SU-DHL-6 (cell line): ENCODE measurements around the gene CARHSP1.

Experiments used
- EZH2phosphoT487 ChIP-seq: fragments of 200-600 bp; sonication (generic), shearing (Covaris generic); conservative IDR thresholded peaks from 2 replicates; pipeline ENCODE4 v1.6.1; 2018; ENCODE audit warnings: mild to moderate bottlenecking, antibody characterized with exemption, low read length, moderate library complexity, mixed read lengths
- TF ChIP-seq, protein P1 (sequence below): fragments of 200-600 bp; sonication (generic); IDR thresholded peaks from one replicate; pipeline ENCODE4 v1.5.1; 2017; ENCODE audit warnings: antibody characterized with exemption, mild to moderate bottlenecking, low read length, moderate library complexity; ENCODE audit not compliant: insufficient read depth, poor library complexity, severe bottlenecking

DNA sequence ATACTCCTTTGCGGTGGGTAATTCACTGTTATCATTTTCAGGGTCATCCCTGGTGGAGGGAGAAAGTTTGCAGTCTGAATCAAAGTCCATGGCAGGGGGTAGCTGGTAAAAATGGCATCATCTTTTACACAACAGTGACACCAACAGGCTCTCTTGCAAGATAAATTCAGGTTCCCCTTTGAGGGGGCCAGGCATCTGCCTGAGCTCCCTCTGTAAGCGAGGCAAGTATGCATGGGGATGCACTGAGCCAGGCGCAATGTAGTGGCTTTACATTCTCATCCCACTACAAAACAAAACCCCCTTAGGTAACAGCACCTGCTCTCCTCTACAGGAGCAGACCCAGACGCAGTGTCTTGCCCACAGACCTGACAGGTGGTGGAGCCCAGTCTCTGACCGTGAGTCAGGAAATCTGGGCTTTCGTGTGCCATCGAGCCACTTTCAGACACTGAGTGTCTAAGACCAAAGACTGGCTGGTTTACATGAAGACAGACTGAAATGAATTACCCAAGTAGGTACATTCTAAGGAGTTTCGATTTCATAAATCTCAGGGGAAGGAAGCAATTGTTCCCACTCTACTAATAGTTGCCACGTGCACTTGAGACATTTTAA, 31.0 kb upstream of the CARHSP1 start:
- TF ChIP-seq, protein P1, sequence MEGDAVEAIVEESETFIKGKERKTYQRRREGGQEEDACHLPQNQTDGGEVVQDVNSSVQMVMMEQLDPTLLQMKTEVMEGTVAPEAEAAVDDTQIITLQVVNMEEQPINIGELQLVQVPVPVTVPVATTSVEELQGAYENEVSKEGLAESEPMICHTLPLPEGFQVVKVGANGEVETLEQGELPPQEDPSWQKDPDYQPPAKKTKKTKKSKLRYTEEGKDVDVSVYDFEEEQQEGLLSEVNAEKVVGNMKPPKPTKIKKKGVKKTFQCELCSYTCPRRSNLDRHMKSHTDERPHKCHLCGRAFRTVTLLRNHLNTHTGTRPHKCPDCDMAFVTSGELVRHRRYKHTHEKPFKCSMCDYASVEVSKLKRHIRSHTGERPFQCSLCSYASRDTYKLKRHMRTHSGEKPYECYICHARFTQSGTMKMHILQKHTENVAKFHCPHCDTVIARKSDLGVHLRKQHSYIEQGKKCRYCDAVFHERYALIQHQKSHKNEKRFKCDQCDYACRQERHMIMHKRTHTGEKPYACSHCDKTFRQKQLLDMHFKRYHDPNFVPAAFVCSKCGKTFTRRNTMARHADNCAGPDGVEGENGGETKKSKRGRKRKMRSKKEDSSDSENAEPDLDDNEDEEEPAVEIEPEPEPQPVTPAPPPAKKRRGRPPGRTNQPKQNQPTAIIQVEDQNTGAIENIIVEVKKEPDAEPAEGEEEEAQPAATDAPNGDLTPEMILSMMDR: no peak
- no peak for TF ChIP-seq EZH2phosphoT487
